Heart left ventricle (tissue), 16 donors: ENCODE results near the gene FOXE3. TPM values are rescaled to one million over a fixed set of nuclear protein-coding genes. Genes with fewer than 3 reads are reported as not detected.

Source experiments
- ATAC-seq, 4 donors: fragments of 200-7000 bp; cut with Tn5 transposase; one replicate each; pipeline ENCODE4 v1.9.1; 2020 to 2022; ENCODE audit warnings: moderate library complexity in 4 of 4, mild to moderate bottlenecking in 3 of 4, moderate number of reproducible peaks in 1 of 4
- DNase-seq, 5 donors: peaks; one replicate each; pipeline ENCODE4 v3.0.0-alpha.2; 2020
- H3K27ac ChIP-seq, 12 donors: fragments of 200-600 bp; sonication (generic) in 4 of 12; one replicate each; pipeline versions ENCODE4 v1.5.0 to v1.8.0; 2016 to 2022; ENCODE audit warnings: mild to moderate bottlenecking in 2 of 12
- H3K27me3 ChIP-seq, 9 donors: fragments of 200-600 bp; sonication (generic) in 2 of 9; one replicate each; pipeline versions ENCODE4 v1.5.1 to v1.8.0; 2016 to 2022; ENCODE audit warnings: mild to moderate bottlenecking in 3 of 9
- H3K36me3 ChIP-seq, 9 donors: fragments of 200-600 bp; sonication (generic) in 2 of 9; one replicate each; pipeline versions ENCODE4 v1.5.0 to v1.8.0; 2018 to 2022; ENCODE audit warnings: mild to moderate bottlenecking in 2 of 9
- H3K4me1 ChIP-seq, 12 donors: fragments of 200-600 bp; sonication (generic) in 4 of 12; one replicate each; pipeline versions ENCODE4 v1.5.0 to v1.8.0; 2016 to 2022; ENCODE audit warnings: mild to moderate bottlenecking in 3 of 12
- H3K4me3 ChIP-seq, 12 donors: fragments of 200-600 bp; sonication (generic) in 4 of 12; one replicate each; pipeline versions ENCODE4 v1.5.0 to v1.8.0; 2017 to 2022; ENCODE audit warnings: mild to moderate bottlenecking in 9 of 12, moderate library complexity in 4 of 12
- H3K9me3 ChIP-seq, 12 donors: fragments of 200-600 bp; sonication (generic) in 4 of 12; one replicate each; pipeline versions ENCODE4 v1.5.0 to v1.8.0; 2016 to 2022; ENCODE audit warnings: mild to moderate bottlenecking in 1 of 12
- POLR2A ChIP-seq, 2 donors: fragments of 450-650 bp; IDR thresholded peaks; one replicate each; pipeline ENCODE4 v1.6.1; 2017; ENCODE audit warnings: antibody characterized with exemption in 2 of 2, mild to moderate bottlenecking in 2 of 2, moderate library complexity in 2 of 2
- WGBS, 4 donors: extraction: QIAGEN DNeasy Blood & Tissue Kit in 2 of 4; methylation state at CpG; one replicate each; pipeline versions ENCODE4 v1.1.5 to v1.1.7; 2013 to 2018; 5-methylcytosine and 5-hydroxymethylcytosine counted together
- intact Hi-C, 10 donors: fragments of 100-400 bp; cut with DNase I; formaldehyde crosslinking; loops; one replicate each; pipeline versions ENCODE4 v1.11.1 to v1.14.2; 2022
- polyA plus RNA-seq, 2 donors: library from polyadenylated mRNA; stranded (reverse); fragments of 200-250 nt; gene quantifications; one replicate each; pipeline ENCODE4 v1.2.3, GENCODE V29; 2013
- total RNA-seq, 9 donors: library from RNA; depleted of rRNA in 2 of 9; stranded (reverse); fragments of >200 nt in 2 of 9; fragmentation: NEBNext Ultra II Directional in 3 of 9; extraction: Animal tissue kit (Norgen Biotek cat#: 25700) in 3 of 9; gene quantifications; one replicate each; pipeline versions ENCODE4 v1.1.0 to v1.2.4, GENCODE V29; 2016 to 2023
- TF ChIP-seq, protein P1 (sequence below), 12 donors: fragments of 200-600 bp; sonication (generic) in 4 of 12; IDR thresholded peaks; one replicate each; pipeline versions ENCODE4 v1.5.0 to v1.8.0; 2018 to 2022; ENCODE audit warnings: antibody characterized with exemption in 12 of 12, mild to moderate bottlenecking in 5 of 12
- donor health status: ischemic (EF 13 %, LVEDD 7.1; RV severe dilation, severe dysfunction).
- donor health status: healthy with polysubstance abuse.
- donor health status: DM: no; HTN: yes; CAD: no.
- donor health status: DM: no; HTN: no; CAD: no.
- donor health status: ischemic (EF 25% LVEDD 6.9; RV normal size, moderate dysfunction).
- donor health status: ischemic (EF 25% LVEDD 5.7; RV mildly dilated, moderate dysfunction).
- donor health status: healthy.
- donor health status: DM: yes; HTN: yes; CAD: no.
- donor health status: ischemic (EF 35%, LVEDD 5.7; RV mildly dilated, moderate dysfunction).
- donor health status: nonischemic (EF 11% LVEDD 7.7; RV severe dilation, severe dysfunction).
- donor health status: DM: yes; HTN: yes; CAD: no.
- donor health status: PGD.
- donor health status: ischemic (EF 29% LVEDD 5.4; RV normal size, mild dysfunction).
- donor health status: nonischemic (EF 23%, LVEDD 6.1; RV moderate dilation, normal function).

Gene FOXE3
- total and polyA plus RNA-seq, 11 donors: not detected

DNA sequence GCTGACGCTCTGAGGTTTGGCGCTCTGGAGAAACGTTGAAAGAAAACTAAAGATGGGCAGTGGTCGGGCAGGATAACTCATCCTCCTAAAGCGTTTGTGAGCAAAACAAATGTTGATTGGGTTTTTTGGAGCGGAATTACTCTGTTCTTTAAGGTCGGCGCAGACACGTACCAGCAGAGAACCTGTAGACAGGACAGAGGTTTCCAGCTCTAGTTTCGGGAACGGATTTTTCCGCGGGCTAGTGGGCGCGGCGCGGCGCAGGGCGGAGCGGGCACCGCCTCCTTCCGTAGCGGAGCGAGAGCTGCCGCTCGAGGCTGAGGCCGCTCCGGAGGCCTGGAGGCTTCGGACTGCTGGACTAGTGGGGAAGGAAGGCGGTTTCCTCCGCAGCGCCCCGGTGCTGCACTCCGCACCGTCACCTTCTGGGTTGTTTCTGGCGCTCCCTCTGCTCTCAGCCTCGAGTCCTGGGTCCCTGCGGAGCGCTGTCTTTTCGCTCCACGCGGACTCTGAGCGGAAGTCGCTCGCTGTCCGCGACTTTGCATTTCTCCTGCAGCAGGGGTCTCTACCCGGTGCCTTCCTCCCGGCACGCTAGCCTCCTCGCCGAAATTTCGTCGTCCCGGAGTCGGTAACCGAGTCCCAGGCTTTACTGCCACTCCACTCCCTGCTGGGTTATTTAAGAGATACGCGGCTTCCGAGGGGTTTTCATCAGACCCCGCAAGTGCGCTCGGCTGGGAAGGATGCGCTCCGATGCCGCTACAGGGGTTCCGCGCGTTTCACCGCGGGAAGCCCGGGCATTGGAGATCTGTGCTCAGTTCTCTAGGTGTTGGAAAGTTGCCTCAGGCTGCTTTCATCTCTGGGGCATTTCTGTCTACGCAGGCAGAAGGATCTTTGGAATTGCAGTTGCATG, 28.7 kb downstream of the FOXE3 start:
- Histone ChIP-seq H3K9me3 (no peaks in the 10 kb centered on the region), H3K27me3 (peaks cover 56 to 100% (median 97%) of the 10 kb centered on the region in 9 donors), H3K4me1 (peaks cover 0 to 23% (median 11%) of the 10 kb centered on the region in 12 donors), H3K27ac (no peak overlapping the region), H3K36me3 (no peaks in the 10 kb centered on the region), H3K4me3 (peak overlapping the region; percentile 2 to 50 (median 22))
- DNase-seq (peak in 3 of 5 donors; percentile 25 to 71 (median 27)), ATAC-seq (peak in 3 of 4 donors; percentile 65 to 72 (median 67))
- TF ChIP-seq, protein P1, sequence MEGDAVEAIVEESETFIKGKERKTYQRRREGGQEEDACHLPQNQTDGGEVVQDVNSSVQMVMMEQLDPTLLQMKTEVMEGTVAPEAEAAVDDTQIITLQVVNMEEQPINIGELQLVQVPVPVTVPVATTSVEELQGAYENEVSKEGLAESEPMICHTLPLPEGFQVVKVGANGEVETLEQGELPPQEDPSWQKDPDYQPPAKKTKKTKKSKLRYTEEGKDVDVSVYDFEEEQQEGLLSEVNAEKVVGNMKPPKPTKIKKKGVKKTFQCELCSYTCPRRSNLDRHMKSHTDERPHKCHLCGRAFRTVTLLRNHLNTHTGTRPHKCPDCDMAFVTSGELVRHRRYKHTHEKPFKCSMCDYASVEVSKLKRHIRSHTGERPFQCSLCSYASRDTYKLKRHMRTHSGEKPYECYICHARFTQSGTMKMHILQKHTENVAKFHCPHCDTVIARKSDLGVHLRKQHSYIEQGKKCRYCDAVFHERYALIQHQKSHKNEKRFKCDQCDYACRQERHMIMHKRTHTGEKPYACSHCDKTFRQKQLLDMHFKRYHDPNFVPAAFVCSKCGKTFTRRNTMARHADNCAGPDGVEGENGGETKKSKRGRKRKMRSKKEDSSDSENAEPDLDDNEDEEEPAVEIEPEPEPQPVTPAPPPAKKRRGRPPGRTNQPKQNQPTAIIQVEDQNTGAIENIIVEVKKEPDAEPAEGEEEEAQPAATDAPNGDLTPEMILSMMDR (IDR thresholded peaks at IDR 0.05): no peak
- TF ChIP-seq POLR2A (IDR thresholded peaks at IDR 0.05): no peak
- intact Hi-C loops: loop anchor here in 2 of 10 donors (5.0 kb wide), 2 partner anchors 77 to 262 kb away; no protein-coding TSS in a partner anchor
- 3 to 7% (median 3%) methylated on average over 50 to 73 of the region's 73 CpGs for whole genome bisulfite sequencing, 4 donors

DNA sequence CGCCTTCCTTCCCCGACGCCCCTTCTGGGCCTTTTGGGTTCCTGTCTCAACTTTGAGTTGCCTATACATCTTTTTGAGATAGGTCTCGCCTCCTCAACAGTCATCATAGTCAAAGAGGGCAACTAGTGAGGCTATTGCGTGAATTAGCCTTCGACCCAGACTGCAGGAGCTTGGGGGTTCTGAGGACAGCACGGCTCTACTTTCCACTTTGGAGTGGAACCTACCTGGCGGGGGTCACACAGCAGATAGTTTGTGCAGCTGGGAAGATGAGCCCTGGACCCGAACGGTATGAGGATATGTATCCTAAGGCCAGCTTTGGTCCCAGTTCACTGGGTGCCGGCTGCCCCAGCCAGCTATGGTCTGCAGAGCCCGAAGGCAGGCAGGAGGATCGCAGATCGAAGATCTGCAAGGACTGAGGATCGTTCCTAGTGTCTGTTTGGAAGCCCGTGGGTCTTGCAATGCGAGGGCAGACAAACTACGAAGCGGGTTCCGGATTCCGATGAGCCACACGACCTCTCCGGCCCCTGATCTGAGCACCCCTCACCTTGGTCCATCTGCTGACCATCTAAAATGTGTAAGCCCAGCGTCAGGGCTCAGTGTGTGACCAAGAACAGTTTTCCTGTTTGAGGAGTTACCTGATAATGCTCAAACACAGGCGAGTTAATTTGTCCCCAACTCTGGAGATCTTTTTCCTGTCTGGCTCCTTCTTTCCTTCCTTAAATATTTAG, 29.9 kb downstream of the FOXE3 start:
- no peak for DNase-seq
- Histone ChIP-seq H3K9me3 (no peaks in the 10 kb centered on the region), H3K27ac (no peak overlapping the region), H3K4me3 (no peak overlapping the region), H3K36me3 (no peaks in the 10 kb centered on the region), H3K4me1 (peaks cover 0 to 25% (median 11%) of the 10 kb centered on the region in 12 donors), H3K27me3 (peaks cover 55 to 100% (median 97%) of the 10 kb centered on the region in 9 donors)
- intact Hi-C loops: loop anchor here in 2 of 10 donors (5.0 kb wide), 2 partner anchors 76 to 261 kb away; no protein-coding TSS in a partner anchor
- WGBS, 4 donors: 9 to 27% (median 17%) methylated on average over 17 to 25 of the region's 25 CpGs
- TF ChIP-seq, protein P1 (IDR thresholded peaks at IDR 0.05): no peak
- TF ChIP-seq POLR2A (IDR thresholded peaks at IDR 0.05): no peak
- no peak for ATAC-seq

DNA sequence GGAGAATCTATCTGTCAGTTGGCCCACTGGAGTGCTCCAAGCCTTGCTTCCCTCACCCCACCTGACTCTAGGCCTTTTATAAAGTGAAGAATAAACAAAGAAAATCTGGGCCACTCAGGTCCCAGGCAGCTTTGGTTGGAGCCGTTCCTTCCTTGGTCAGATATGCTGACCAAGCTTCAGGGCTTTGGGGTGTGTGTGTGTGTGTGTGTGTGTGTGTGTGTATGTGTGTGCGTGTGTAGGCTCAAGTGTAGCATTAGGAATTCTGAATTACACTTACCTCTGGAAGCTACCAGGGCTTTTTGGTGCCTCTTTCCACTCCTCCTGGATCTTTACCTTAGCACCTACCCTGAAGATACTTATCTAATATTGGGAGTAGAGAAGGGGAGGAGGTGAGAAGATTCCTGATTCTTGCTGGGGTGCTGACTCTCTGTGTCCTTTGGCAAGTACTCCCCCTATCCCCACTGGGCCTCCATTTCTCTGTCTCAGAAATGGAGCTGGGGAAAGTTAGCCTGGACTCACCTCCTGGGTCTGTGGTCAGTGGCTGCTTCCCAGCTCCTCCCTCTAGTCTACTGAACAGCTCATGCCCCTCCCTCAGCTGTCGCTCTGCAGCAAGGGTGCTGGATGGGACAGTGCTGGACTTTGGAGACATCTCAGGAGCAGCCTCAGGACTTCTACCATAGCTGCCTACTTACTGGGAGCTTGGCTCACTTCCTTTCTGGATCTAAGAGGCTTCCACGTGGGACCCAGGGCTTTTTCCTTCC, 32.6 kb downstream of the FOXE3 start:
- Histone ChIP-seq H3K9me3 (no peaks in the 10 kb centered on the region), H3K27me3 (peaks cover 49 to 100% (median 91%) of the 10 kb centered on the region in 9 donors), H3K4me1 (peaks cover 0 to 24% (median 11%) of the 10 kb centered on the region in 12 donors), H3K36me3 (no peaks in the 10 kb centered on the region), H3K27ac (no peak overlapping the region), H3K4me3 (no peak overlapping the region)
- WGBS, 4 donors: 22 to 32% (median 27%) methylated on average over 3 to 4 of the region's 4 CpGs
- DNase-seq (no peak), ATAC-seq (no peak)
- no peak for TF ChIP-seq POLR2A (IDR thresholded peaks at IDR 0.05)
- TF ChIP-seq, protein P1 (IDR thresholded peaks at IDR 0.05): no peak
- intact Hi-C loops: loop anchor here in 2 of 10 donors (5.0 kb wide), 2 partner anchors 74 to 259 kb away; no protein-coding TSS in a partner anchor
